K562 (cell line): Measurements from ENCODE around the gene MEF2C. TPM values are rescaled to one million over a fixed set of nuclear protein-coding genes. Genes with fewer than 3 reads are reported as not detected.

ENCODE experiments used
- ATAC-seq: fragments of 200-7000 bp; cut with Tn5 transposase; 3 replicates; pipeline ENCODE4 v1.9.1; 2020; ENCODE audit warnings: moderate library complexity
- BruUV-seq: library from RNA; stranded (reverse); fragments of 400-500 nt; replicated peaks from 2 replicates; lab custom pipeline; 2021; lab: Mats Ljungman, UMichigan
- CTCF ChIA-PET: fragments of 300-600 bp; formaldehyde crosslinking; extraction: SDS; loops from one replicate; lab custom pipeline; 2021; ENCODE audit warnings: low intra/inter-chr PET ratio; lab: Yijun Ruan, JAX
- POLR2A ChIA-PET: fragments of 300-600, 350-650 bp; sonication (Branson Sonifier 250); formaldehyde crosslinking; extraction: SDS; loops from one replicate; lab custom pipeline; 2021; ENCODE audit warnings: antibody characterized with exemption, inconsistent platforms; lab: Yijun Ruan, JAX
- DNase-seq, 4 experiments: peaks; one replicate each; pipeline versions ENCODE4 v3.0.0 to v3.0.0-alpha.2; 2011 to 2018; ENCODE audit warnings: low spot score in 3 of 4, mixed read lengths in 3 of 4; ENCODE audit errors: extremely low read depth in 1 of 4
- FAIRE-seq: peaks from 2 replicates; lab custom pipeline; 2011; peaks lifted over from hg19 to GRCh38; lab: Jason Lieb, UNC
- H2AFZ ChIP-seq: 2 replicates; pipeline ENCODE4 v1.6.0; 2011; ENCODE audit warnings: low read depth, low read length, control low read depth, inconsistent platforms
- H3K27ac ChIP-seq: fragments of 200-600 bp; 3 replicates; pipeline ENCODE4 v1.8.0; 2011; ENCODE audit warnings: low read depth, mild to moderate bottlenecking, control low read depth, inconsistent platforms, low read length, moderate library complexity, mixed read lengths; ENCODE audit errors: extremely low read depth
- H3K27me3 ChIP-seq, 2 experiments: fragments of 300-600 bp in 1 of 2; 2 replicates in 1 of 2; 3 replicates in 1 of 2; pipeline versions ENCODE4 v1.6.0 to v1.8.0; 2011; ENCODE audit warnings: inconsistent platforms in 2 of 2, low read length in 2 of 2, mild to moderate bottlenecking in 1 of 2, mixed read lengths in 1 of 2, moderate library complexity in 1 of 2; ENCODE audit not compliant: control insufficient read depth in 2 of 2, insufficient read depth in 2 of 2
- H3K36me3 ChIP-seq: fragments of 300-600 bp; 3 replicates; pipeline ENCODE4 v1.8.0; 2011; ENCODE audit warnings: mild to moderate bottlenecking, low read length, inconsistent platforms; ENCODE audit not compliant: control insufficient read depth, insufficient read depth
- H3K4me1 ChIP-seq, 2 experiments: fragments of 200-600 bp in 1 of 2; replicated peaks in 1 of 2; 2 replicates in 1 of 2; 3 replicates in 1 of 2; pipeline versions ENCODE4 v1.5.1 to v1.8.0; 2011; ENCODE audit warnings: inconsistent platforms in 2 of 2, low read length in 2 of 2, mild to moderate bottlenecking in 1 of 2, mixed read lengths in 1 of 2, moderate library complexity in 1 of 2; ENCODE audit not compliant: control insufficient read depth in 2 of 2, insufficient read depth in 2 of 2
- H3K4me2 ChIP-seq: 2 replicates; pipeline ENCODE4 v1.6.1; 2011; ENCODE audit warnings: low read length, control low read depth, inconsistent platforms, mixed read lengths; ENCODE audit not compliant: insufficient read depth
- H3K4me3 ChIP-seq: fragments of 200-600 bp; sonication (generic), shearing (Covaris generic); 2 replicates; pipeline ENCODE4 v1.5.1; 2016; ENCODE audit warnings: control low read depth, inconsistent platforms
- H3K79me2 ChIP-seq: fragments of 200-600 bp; 3 replicates; pipeline ENCODE4 v1.8.0; 2011; ENCODE audit warnings: low read length, inconsistent platforms; ENCODE audit not compliant: control insufficient read depth, insufficient read depth
- H3K9ac ChIP-seq, 2 experiments: 2 replicates each; pipeline versions ENCODE4 v1.6.0 to v1.6.1; 2011; ENCODE audit warnings: low read depth in 2 of 2, low read length in 2 of 2, control low read depth in 1 of 2, inconsistent platforms in 1 of 2, mild to moderate bottlenecking in 1 of 2, mixed read lengths in 1 of 2; ENCODE audit not compliant: insufficient read depth in 1 of 2
- H3K9me1 ChIP-seq: one replicate; pipeline ENCODE4 v1.6.0; 2011; ENCODE audit warnings: inconsistent platforms, mild to moderate bottlenecking, low read length, moderate library complexity; ENCODE audit not compliant: control insufficient read depth, insufficient read depth
- H3K9me3 ChIP-seq: replicated peaks from 2 replicates; pipeline ENCODE4 v1.5.1; 2011; ENCODE audit warnings: low read depth, low read length, inconsistent platforms; ENCODE audit not compliant: control insufficient read depth, insufficient read depth
- H4K20me1 ChIP-seq: replicated peaks from 2 replicates; pipeline ENCODE4 v1.6.1; 2011; ENCODE audit warnings: low read length, inconsistent platforms, mixed read lengths; ENCODE audit not compliant: control insufficient read depth, insufficient read depth
- MCM2 ChIP-seq: fragments of 450-650 bp; IDR thresholded peaks from 2 replicates; pipeline ENCODE4 v1.6.1; 2017; ENCODE audit warnings: low read depth, mild to moderate bottlenecking
- MECOM ChIP-seq: fragments of 250-450 bp; sonication (Bioruptor Pico); IDR thresholded peaks from 2 replicates; pipeline ENCODE4 v1.8.0; 2022; ENCODE audit warnings: inconsistent platforms
- NR2C2 ChIP-seq, 2 experiments: fragments of 200-800 bp in 1 of 2; sonication (Bioruptor generic) in 1 of 2; sonication (generic) in 1 of 2; formaldehyde crosslinking in 1 of 2; IDR thresholded peaks; 2 replicates each; pipeline versions ENCODE4 v1.6.1 to v1.8.0; 2016 to 2022; ENCODE audit warnings: mild to moderate bottlenecking in 1 of 2, missing compliant biosample characterization in 1 of 2, missing genetic modification characterization in 1 of 2, missing genetic modification reagents in 1 of 2
- RNF219 ChIP-seq: fragments of 250-450 bp; sonication (Bioruptor Pico); IDR thresholded peaks from 2 replicates; pipeline ENCODE4 v1.5.0; 2022; ENCODE audit warnings: mild to moderate bottlenecking
- SMAD2 ChIP-seq: fragments of 150-350 bp; IDR thresholded peaks from 2 replicates; pipeline ENCODE4 v1.6.1; 2014; ENCODE audit warnings: low read depth, mild to moderate bottlenecking, low read length
- TGIF2 ChIP-seq: sonication (generic); formaldehyde crosslinking; IDR thresholded peaks from 2 replicates; pipeline ENCODE4 v1.8.1; 2022; ENCODE audit warnings: mild to moderate bottlenecking, missing genetic modification reagents, moderate library complexity
- U2AF2 ChIP-seq: fragments of 200-400 bp; formaldehyde crosslinking; optimal IDR thresholded peaks from 2 replicates; pipeline ENCODE3; 2017; ENCODE audit warnings: low read depth, mild to moderate bottlenecking, low read length
- ZFPM2 ChIP-seq: fragments of 250-450 bp; sonication (Bioruptor Pico); IDR thresholded peaks from 2 replicates; pipeline ENCODE4 v1.5.1; 2022; ENCODE audit warnings: mild to moderate bottlenecking
- ZNF277 ChIP-seq: fragments of 250-450 bp; sonication (Bioruptor Pico); IDR thresholded peaks from 2 replicates; pipeline ENCODE4 v1.8.0; 2022; ENCODE audit warnings: inconsistent platforms, mild to moderate bottlenecking, moderate library complexity, borderline replicate concordance
- ZNF583 ChIP-seq: fragments of 250-450 bp; sonication (Bioruptor Pico); IDR thresholded peaks from 2 replicates; pipeline ENCODE4 v1.4.0; 2020
- ZNF609 ChIP-seq: sonication (generic); formaldehyde crosslinking; IDR thresholded peaks from 2 replicates; pipeline ENCODE4 v1.8.1; 2023; ENCODE audit warnings: missing genetic modification reagents, mild to moderate bottlenecking, borderline replicate concordance
- ZNF764 ChIP-seq: fragments of 250-450 bp; sonication (Bioruptor Pico); IDR thresholded peaks from 2 replicates; pipeline ENCODE4 v1.4.0; 2020; ENCODE audit warnings: low read depth, mild to moderate bottlenecking, moderate library complexity
- WGBS: fragments of 100-300 bp; shearing (Covaris generic); methylation state at CpG from one replicate; pipeline ENCODE4 v1.1.6; 2016; ENCODE audit warnings: low coverage, mixed read lengths; ENCODE audit not compliant: insufficient coverage; ENCODE audit errors: missing lambda C conversion rate; 5-methylcytosine and 5-hydroxymethylcytosine counted together
- in situ Hi-C: fragments of 300-500 bp; cut with MboI; formaldehyde crosslinking; loops from 4 replicates; pipeline ENCODE4 v1.15.0; 2018; ENCODE audit warnings: inconsistent platforms, mixed read lengths
- intact Hi-C: fragments of 100-400 bp; cut with micrococcal nuclease; formaldehyde crosslinking; loops from 2 replicates; pipeline ENCODE4 v1.14.2; 2022
- polyA plus RNA-seq, 8 experiments: library from polyadenylated mRNA; depleted of rRNA in 4 of 8; stranded (reverse) in 5 of 8; unstranded in 3 of 8; fragments of >200 nt; fragmentation: Nextera tagmentation in 2 of 8; fragmentation: Illumina TruSeq in 1 of 8; extraction: Ambion mirVana in 2 of 8; extraction: Trizol in 1 of 8; gene quantifications; 2 replicates each; pipeline versions ENCODE4 v1.2.1 to v1.2.3, GENCODE V29; 2011 to 2014; ENCODE audit warnings: inconsistent platforms in 1 of 8, missing spikeins in 1 of 8
- total RNA-seq, 7 experiments: library from RNA; depleted of rRNA in 6 of 7; stranded (reverse); fragments of >200 nt in 6 of 7; fragmentation: Illumina TruSeq in 2 of 7; extraction: Trizol in 2 of 7; gene quantifications; 2 replicates each; pipeline versions ENCODE4 v1.2.1 to v1.2.3, GENCODE V29; 2011 to 2021; ENCODE audit warnings: low replicate concordance in 1 of 7

Gene MEF2C
- total and polyA plus RNA-seq, 9 of the 15 experiments (the other 6 are each of a cell fraction or from before 2014, with no cell fraction given), result 25.1 to 67.8 (median 58.3) TPM

GRCh38 chr5:88743231-88743834 lies 139.7 kb downstream of the MEF2C start (continued):
- TF ChIP-seq NR2C2 (CRISPR knock-in tag; IDR thresholded peaks at IDR 0.05) (no peak), NR2C2 (tag; IDR thresholded peaks at IDR 0.05) (peak; percentile 70), RNF219 (CRISPR knock-in tag) (no peak), U2AF2 (no peak)

- Histone ChIP-seq H3K79me2 (no peaks in the 10 kb centered on the region), H3K4me3 (no peak overlapping the region), H3K9me3 (no peaks in the 10 kb centered on the region), H3K9me1 (no peaks in the 10 kb centered on the region), H2AFZ (no peak overlapping the region), H3K27me3 (no peaks in the 10 kb centered on the region), H4K20me1 (no peaks in the 10 kb centered on the region), H3K36me3 (peaks cover 19% of the 10 kb centered on the region; the same call in 2 of the 3 replicates), H3K4me1 (peaks cover 0 to 7% of the 10 kb centered on the region in 2 experiments; a peak in 2 of 5 replicates), H3K9ac (no peak overlapping the region), H3K4me2 (no peak overlapping the region), H3K27ac (no peak overlapping the region)
- in situ Hi-C loops, result no loop called here
- POLR2A ChIA-PET, result no interaction called here
- WGBS, result 68% methylated on average over 1 of the region's 1 CpG
- FAIRE-seq (no peak), ATAC-seq (no peak), DNase-seq (no peak)
- intact Hi-C loops, result no loop called here
- CTCF ChIA-PET, result no interaction called here
- BruUV-seq, result no TSS peak
- TF ChIP-seq ZNF277 (CRISPR knock-in tag) (no peak), ZFPM2 (CRISPR knock-in tag) (no peak), MCM2 (no peak), ZNF764 (CRISPR knock-in tag) (no peak), ZNF609 (CRISPR knock-in tag) (no peak), NR2C2 (CRISPR knock-in tag; IDR thresholded peaks at IDR 0.05) (no peak), NR2C2 (tag; IDR thresholded peaks at IDR 0.05) (no peak), ZNF583 (CRISPR knock-in tag) (no peak), TGIF2 (CRISPR knock-in tag) (no peak), SMAD2 (no peak), MECOM (CRISPR knock-in tag) (no peak)
These were observed 141.0 kb downstream of the MEF2C start for GRCh38 chr5:88741964-88742363.
